ENCODE results near the gene PDE4D. TPM values are rescaled to one million over a fixed set of nuclear protein-coding genes. Genes with fewer than 3 reads are reported as not detected.

The PDE4D gene
- polyA plus RNA-seq, 1 donor (not counting 4 experiments of a cell fraction or from before 2014, with no cell fraction given) = 3.6 TPM

DNA sequence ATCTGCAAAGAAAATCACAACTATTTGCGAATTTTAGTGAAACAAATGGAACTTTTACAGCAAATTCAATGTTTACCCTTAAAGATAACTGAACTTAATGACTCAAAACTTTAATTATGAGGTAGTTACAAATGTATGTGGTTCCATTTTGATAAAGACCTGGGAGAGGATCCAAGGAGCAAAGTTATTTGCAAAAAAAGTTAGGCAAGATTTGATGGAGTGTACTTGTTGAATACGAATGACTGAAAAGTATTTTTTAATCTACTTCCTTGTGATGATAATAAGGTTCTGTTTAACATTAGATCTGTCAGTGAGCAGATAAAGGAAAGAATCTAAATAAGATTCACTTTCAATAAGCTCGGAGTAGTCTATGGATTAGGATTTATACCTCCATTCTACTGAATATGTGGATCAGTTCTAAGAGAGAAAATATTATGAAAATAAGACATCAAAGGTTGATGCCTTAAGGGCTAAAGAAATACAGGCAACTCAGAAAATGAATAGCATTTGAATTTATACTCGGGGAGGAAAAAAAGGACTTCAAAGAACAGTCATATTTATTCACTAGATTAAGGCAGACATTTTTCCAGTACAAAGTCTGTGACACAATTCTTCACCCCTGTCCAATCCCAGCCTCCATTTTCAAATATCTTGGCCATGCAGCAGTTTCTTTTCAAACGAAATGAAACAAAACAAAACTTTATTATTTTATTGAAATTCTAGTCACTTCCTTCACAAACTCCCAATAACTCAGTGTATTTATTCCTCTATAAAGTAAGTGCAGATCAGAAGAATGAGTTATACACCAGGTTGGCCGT is 199.8 kb downstream of the PDE4D start:
- FAIRE-seq (no peak), DNase-seq (ENCODE audit: low read depth, low spot score) (no peak)
- dilution Hi-C loops (cut with MboI; ENCODE audit: extremely low pct_ligation_motif_present, low sequenced_read_pairs) = no loop called here
- Histone ChIP-seq H3K4me1 (ENCODE audit: control insufficient read depth, extremely low read depth, insufficient read depth, low read length) (no peaks in the 10 kb centered on the region), H3K27me3 (ENCODE audit: control insufficient read depth, extremely low read depth, insufficient read depth, low read length) (no peaks in the 10 kb centered on the region), H3K4me2 (ENCODE audit: control insufficient read depth, extremely low read depth, insufficient read depth, low read depth, low read length) (no peak overlapping the region), H3K36me3 (ENCODE audit: control insufficient read depth in 2 of 2, extremely low read depth in 1 of 2, insufficient read depth in 2 of 2, low read length in 2 of 2) (no peaks in the 10 kb centered on the region), H3K9ac (ENCODE audit: control insufficient read depth, extremely low read depth, insufficient read depth, low read length) (no peak overlapping the region), H3K4me3 (ENCODE audit: control insufficient read depth in 2 of 3, extremely low read depth in 1 of 3, insufficient read depth in 2 of 3, low read depth in 1 of 3, low read length in 3 of 3) (no peak overlapping the region), H2AFZ (ENCODE audit: control insufficient read depth, low read length) (no peak overlapping the region), H3K79me2 (ENCODE audit: control insufficient read depth, insufficient read depth, low read length) (no peaks in the 10 kb centered on the region), H3K9me3 (ENCODE audit: control insufficient read depth, low read depth, low read length) (no peaks in the 10 kb centered on the region), H3K9me1 (ENCODE audit: control insufficient read depth, extremely low read depth, insufficient read depth, low read length) (no peaks in the 10 kb centered on the region), H3K27ac (ENCODE audit: control insufficient read depth, insufficient read depth, low read length) (no peak overlapping the region), H4K20me1 (ENCODE audit: control insufficient read depth, extremely low read depth, insufficient read depth, low read length) (no peaks in the 10 kb centered on the region)
- TF ChIP-seq EZH2 (IDR thresholded peaks at IDR 0.05; ENCODE audit: low read length) = no peak
- TF ChIP-seq, protein P1, sequence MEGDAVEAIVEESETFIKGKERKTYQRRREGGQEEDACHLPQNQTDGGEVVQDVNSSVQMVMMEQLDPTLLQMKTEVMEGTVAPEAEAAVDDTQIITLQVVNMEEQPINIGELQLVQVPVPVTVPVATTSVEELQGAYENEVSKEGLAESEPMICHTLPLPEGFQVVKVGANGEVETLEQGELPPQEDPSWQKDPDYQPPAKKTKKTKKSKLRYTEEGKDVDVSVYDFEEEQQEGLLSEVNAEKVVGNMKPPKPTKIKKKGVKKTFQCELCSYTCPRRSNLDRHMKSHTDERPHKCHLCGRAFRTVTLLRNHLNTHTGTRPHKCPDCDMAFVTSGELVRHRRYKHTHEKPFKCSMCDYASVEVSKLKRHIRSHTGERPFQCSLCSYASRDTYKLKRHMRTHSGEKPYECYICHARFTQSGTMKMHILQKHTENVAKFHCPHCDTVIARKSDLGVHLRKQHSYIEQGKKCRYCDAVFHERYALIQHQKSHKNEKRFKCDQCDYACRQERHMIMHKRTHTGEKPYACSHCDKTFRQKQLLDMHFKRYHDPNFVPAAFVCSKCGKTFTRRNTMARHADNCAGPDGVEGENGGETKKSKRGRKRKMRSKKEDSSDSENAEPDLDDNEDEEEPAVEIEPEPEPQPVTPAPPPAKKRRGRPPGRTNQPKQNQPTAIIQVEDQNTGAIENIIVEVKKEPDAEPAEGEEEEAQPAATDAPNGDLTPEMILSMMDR (optimal IDR thresholded peaks at IDR 0.05 in 1 of 3, IDR thresholded peaks at IDR 0.05 in 1 of 3, conservative IDR thresholded peaks at IDR 0.05 in 1 of 3; ENCODE audit: extremely low read depth in 1 of 3, insufficient read depth in 2 of 3, low read length in 3 of 3) = no peak

DNA sequence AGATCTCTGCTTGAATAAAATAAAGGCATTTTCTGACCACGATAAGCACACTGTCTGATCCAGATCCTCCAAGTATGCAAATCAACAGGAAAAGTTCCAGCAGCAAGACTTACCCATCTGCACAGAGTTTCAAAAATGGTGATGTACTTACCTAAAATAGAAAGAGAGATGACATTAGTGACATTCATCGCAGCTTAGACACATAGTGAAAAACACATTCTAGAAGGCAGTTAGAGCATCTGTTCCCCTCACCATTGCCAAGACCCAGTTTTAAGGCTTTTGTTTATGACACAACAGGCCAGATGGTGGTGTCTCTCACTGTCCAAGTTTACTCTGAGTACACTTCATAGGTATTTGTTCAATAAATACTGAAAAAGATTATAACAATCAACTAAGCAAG is 207.7 kb downstream of the PDE4D start:
- H3K4me2 ChIP-seq (ENCODE audit: control insufficient read depth, extremely low read depth, insufficient read depth, low read depth, low read length) = no peak overlapping the region
- H3K9ac ChIP-seq (ENCODE audit: control insufficient read depth, extremely low read depth, insufficient read depth, low read length) = no peak overlapping the region
- no peaks in the 10 kb centered on the region for H3K9me1 ChIP-seq (ENCODE audit: control insufficient read depth, extremely low read depth, insufficient read depth, low read length)
- no peaks in the 10 kb centered on the region for H3K9me3 ChIP-seq (ENCODE audit: control insufficient read depth, low read depth, low read length)
- H3K4me3 ChIP-seq (ENCODE audit: control insufficient read depth in 2 of 3, extremely low read depth in 1 of 3, insufficient read depth in 2 of 3, low read depth in 1 of 3, low read length in 3 of 3) = no peak overlapping the region
- no peaks in the 10 kb centered on the region for H3K36me3 ChIP-seq (ENCODE audit: control insufficient read depth in 2 of 2, extremely low read depth in 1 of 2, insufficient read depth in 2 of 2, low read length in 2 of 2)
- TF ChIP-seq, protein P1 (optimal IDR thresholded peaks at IDR 0.05 in 1 of 3, IDR thresholded peaks at IDR 0.05 in 1 of 3, conservative IDR thresholded peaks at IDR 0.05 in 1 of 3; ENCODE audit: extremely low read depth in 1 of 3, insufficient read depth in 2 of 3, low read length in 3 of 3) = no peak
- no peak for TF ChIP-seq EZH2 (IDR thresholded peaks at IDR 0.05; ENCODE audit: low read length)
- DNase-seq (ENCODE audit: low read depth, low spot score) = no peak
- dilution Hi-C loops (cut with MboI; ENCODE audit: extremely low pct_ligation_motif_present, low sequenced_read_pairs) = no loop called here
- H3K27me3 ChIP-seq (ENCODE audit: control insufficient read depth, extremely low read depth, insufficient read depth, low read length) = no peaks in the 10 kb centered on the region
- H3K79me2 ChIP-seq (ENCODE audit: control insufficient read depth, insufficient read depth, low read length) = no peaks in the 10 kb centered on the region
- H4K20me1 ChIP-seq (ENCODE audit: control insufficient read depth, extremely low read depth, insufficient read depth, low read length) = no peaks in the 10 kb centered on the region
- FAIRE-seq = peak; percentile 43
- H3K27ac ChIP-seq (ENCODE audit: control insufficient read depth, insufficient read depth, low read length) = no peak overlapping the region
- peaks cover 8% of the 10 kb centered on the region for H3K4me1 ChIP-seq (ENCODE audit: control insufficient read depth, extremely low read depth, insufficient read depth, low read length)
- no peak overlapping the region for H2AFZ ChIP-seq (ENCODE audit: control insufficient read depth, low read length)
